Measurements from ENCODE around the gene GRAMD2B.

Gene GRAMD2B

GRCh38 chr5:126506079-126506478, 82.9 kb downstream of the GRAMD2B start:
- Histone ChIP-seq H3K9ac (ENCODE audit: low read depth, low read length) (no peak overlapping the region), H3K27me3 (ENCODE audit: insufficient read depth, low read length) (no peaks in the 10 kb centered on the region), H3K27ac (ENCODE audit: low read length) (no peak overlapping the region), H3K4me3 (ENCODE audit: low read length) (no peak overlapping the region), H3K36me3 (ENCODE audit: insufficient read depth, low read depth, low read length) (no peaks in the 10 kb centered on the region), H3K9me3 (ENCODE audit: insufficient read depth, low read depth, low read length) (no peaks in the 10 kb centered on the region), H3K4me1 (ENCODE audit: insufficient read depth, low read length) (no peaks in the 10 kb centered on the region; the same call in 1 of the 2 replicates)

DNA sequence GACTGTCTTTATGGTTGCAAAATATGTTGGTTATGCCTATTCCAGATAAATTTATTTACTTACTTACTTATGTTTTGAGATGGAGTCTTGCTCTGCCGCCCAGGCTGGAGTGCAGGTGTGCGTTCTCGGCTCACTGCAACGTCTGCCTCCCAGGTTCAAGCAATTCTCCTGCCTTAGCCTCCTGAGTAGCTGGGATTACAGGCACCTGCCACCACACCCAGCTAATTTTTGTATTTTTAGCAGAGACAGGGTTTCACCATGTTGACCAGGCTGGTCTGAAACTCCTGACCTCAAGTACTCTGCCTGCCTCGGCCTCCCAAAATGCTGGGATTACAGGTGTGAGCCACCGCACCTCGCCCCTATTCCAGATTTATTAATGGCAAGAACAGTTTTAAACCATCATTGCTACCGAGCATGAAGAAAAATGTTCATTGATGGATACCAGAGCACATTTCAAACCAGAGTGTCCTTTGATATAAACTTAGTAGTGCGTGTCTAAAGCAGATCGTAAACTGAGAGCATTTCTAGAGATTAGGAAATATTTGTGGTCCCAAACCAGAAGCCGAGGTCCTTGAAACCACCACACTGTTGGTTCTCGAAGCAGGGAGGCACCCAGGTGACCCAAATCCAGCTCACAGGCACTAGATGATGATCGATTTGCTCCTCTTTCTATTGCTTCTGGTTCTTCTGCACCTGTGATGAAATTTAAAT, 85.2 kb downstream of the GRAMD2B start:
- no peaks in the 10 kb centered on the region for H3K27me3 ChIP-seq (ENCODE audit: insufficient read depth, low read length)
- H3K4me1 ChIP-seq (ENCODE audit: insufficient read depth, low read length) = no peaks in the 10 kb centered on the region; the same call in 1 of the 2 replicates
- no peaks in the 10 kb centered on the region for H3K9me3 ChIP-seq (ENCODE audit: insufficient read depth, low read depth, low read length)
- no peak overlapping the region for H3K4me3 ChIP-seq (ENCODE audit: low read length)
- H3K9ac ChIP-seq (ENCODE audit: low read depth, low read length) = no peak overlapping the region
- no peak overlapping the region for H3K27ac ChIP-seq (ENCODE audit: low read length)
- H3K36me3 ChIP-seq (ENCODE audit: insufficient read depth, low read depth, low read length) = no peaks in the 10 kb centered on the region

DNA sequence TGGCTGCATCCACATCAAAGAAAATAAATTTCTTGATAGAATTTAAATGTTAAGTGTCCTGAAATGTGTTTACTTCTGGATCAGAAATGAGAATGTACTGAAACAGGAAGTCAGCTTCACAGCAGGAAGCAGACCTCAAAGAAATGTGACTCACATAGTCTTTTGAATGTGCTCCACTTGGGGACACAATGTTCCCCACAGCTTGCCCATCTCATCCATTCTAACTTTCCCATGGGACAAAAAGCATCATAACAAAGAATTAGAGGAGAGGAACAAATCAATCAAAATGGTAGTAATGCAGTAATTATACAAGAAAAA, 85.7 kb downstream of the GRAMD2B start:
- Histone ChIP-seq H3K27me3 (ENCODE audit: insufficient read depth, low read length) (no peaks in the 10 kb centered on the region), H3K4me1 (ENCODE audit: insufficient read depth, low read length) (no peaks in the 10 kb centered on the region), H3K4me3 (ENCODE audit: low read length) (no peak overlapping the region), H3K9me3 (ENCODE audit: insufficient read depth, low read depth, low read length) (no peaks in the 10 kb centered on the region), H3K9ac (ENCODE audit: low read depth, low read length) (no peak overlapping the region), H3K36me3 (ENCODE audit: insufficient read depth, low read depth, low read length) (no peaks in the 10 kb centered on the region), H3K27ac (ENCODE audit: low read length) (no peak overlapping the region)

- Histone ChIP-seq H3K27me3 (ENCODE audit: insufficient read depth, low read length) (no peaks in the 10 kb centered on the region), H3K9me3 (ENCODE audit: insufficient read depth, low read depth, low read length) (no peaks in the 10 kb centered on the region), H3K36me3 (ENCODE audit: insufficient read depth, low read depth, low read length) (no peaks in the 10 kb centered on the region), H3K4me3 (ENCODE audit: low read length) (no peak overlapping the region), H3K4me1 (ENCODE audit: insufficient read depth, low read length) (no peaks in the 10 kb centered on the region), H3K27ac (ENCODE audit: low read length) (no peak overlapping the region), H3K9ac (ENCODE audit: low read depth, low read length) (no peak overlapping the region)
Measured at GRCh38 chr5:126509339-126509738, 86.1 kb downstream of the GRAMD2B start.

- H3K27me3 ChIP-seq (ENCODE audit: insufficient read depth, low read length) = no peaks in the 10 kb centered on the region
- H3K27ac ChIP-seq (ENCODE audit: low read length) = no peak overlapping the region
- no peak overlapping the region for H3K9ac ChIP-seq (ENCODE audit: low read depth, low read length)
- no peaks in the 10 kb centered on the region for H3K4me1 ChIP-seq (ENCODE audit: insufficient read depth, low read length)
- H3K9me3 ChIP-seq (ENCODE audit: insufficient read depth, low read depth, low read length) = no peaks in the 10 kb centered on the region
- H3K36me3 ChIP-seq (ENCODE audit: insufficient read depth, low read depth, low read length) = no peaks in the 10 kb centered on the region
- no peak overlapping the region for H3K4me3 ChIP-seq (ENCODE audit: low read length)
Measured at GRCh38 chr5:126511961-126512360, 88.8 kb downstream of the GRAMD2B start.

DNA sequence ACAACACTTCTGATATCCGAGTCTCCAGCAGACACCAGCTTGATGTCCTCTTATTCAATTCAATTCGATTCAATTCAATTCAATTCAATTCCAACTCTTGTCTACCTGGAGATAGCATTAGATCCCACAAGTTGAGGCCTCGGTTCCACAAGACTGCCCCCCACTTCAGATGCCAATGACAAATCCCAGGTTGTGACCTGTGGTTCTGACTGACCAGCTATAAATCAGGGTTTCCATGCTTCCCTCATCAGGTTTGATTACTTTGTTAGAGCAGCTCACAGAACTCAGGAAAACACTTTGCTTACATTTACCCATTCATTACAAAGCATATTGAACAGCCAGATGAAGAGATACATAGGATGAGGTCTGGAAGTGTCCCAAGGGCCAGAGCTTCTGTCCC, 89.2 kb downstream of the GRAMD2B start:
- Histone ChIP-seq H3K27me3 (ENCODE audit: insufficient read depth, low read length) (no peaks in the 10 kb centered on the region), H3K27ac (ENCODE audit: low read length) (no peak overlapping the region), H3K4me3 (ENCODE audit: low read length) (no peak overlapping the region), H3K9me3 (ENCODE audit: insufficient read depth, low read depth, low read length) (no peaks in the 10 kb centered on the region), H3K9ac (ENCODE audit: low read depth, low read length) (no peak overlapping the region), H3K36me3 (ENCODE audit: insufficient read depth, low read depth, low read length) (no peaks in the 10 kb centered on the region), H3K4me1 (ENCODE audit: insufficient read depth, low read length) (no peaks in the 10 kb centered on the region)

- no peaks in the 10 kb centered on the region for H3K4me1 ChIP-seq (ENCODE audit: insufficient read depth, low read length)
- H3K36me3 ChIP-seq (ENCODE audit: insufficient read depth, low read depth, low read length) = no peaks in the 10 kb centered on the region
- no peaks in the 10 kb centered on the region for H3K27me3 ChIP-seq (ENCODE audit: insufficient read depth, low read length)
- H3K9ac ChIP-seq (ENCODE audit: low read depth, low read length) = no peak overlapping the region
- no peaks in the 10 kb centered on the region for H3K9me3 ChIP-seq (ENCODE audit: insufficient read depth, low read depth, low read length)
- no peak overlapping the region for H3K4me3 ChIP-seq (ENCODE audit: low read length)
- no peak overlapping the region for H3K27ac ChIP-seq (ENCODE audit: low read length)
Measured at GRCh38 chr5:126513302-126513701, 90.1 kb downstream of the GRAMD2B start.

DNA sequence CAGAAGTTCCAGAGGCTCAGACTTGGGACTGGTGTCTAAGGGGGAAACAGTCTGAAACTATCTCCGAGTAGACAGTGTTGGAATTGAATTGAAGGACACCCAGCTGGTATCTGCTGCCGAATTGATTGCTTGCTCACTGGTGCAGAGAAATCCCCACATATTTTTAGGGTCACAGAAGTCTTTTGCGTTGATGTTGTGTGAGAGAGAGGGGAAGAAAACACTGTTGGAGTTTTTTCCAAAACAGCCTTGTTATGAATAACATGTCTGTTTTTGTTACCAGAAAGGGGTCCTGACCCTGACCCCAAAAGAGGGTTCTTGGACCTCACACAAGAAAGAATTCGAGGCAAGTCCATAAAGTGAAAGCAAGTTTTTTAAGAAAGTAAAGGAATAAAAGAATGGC, 90.5 kb downstream of the GRAMD2B start:
- Histone ChIP-seq H3K4me1 (ENCODE audit: insufficient read depth, low read length) (no peaks in the 10 kb centered on the region), H3K27ac (ENCODE audit: low read length) (no peak overlapping the region), H3K9ac (ENCODE audit: low read depth, low read length) (no peak overlapping the region), H3K9me3 (ENCODE audit: insufficient read depth, low read depth, low read length) (no peaks in the 10 kb centered on the region), H3K36me3 (ENCODE audit: insufficient read depth, low read depth, low read length) (no peaks in the 10 kb centered on the region), H3K27me3 (ENCODE audit: insufficient read depth, low read length) (no peaks in the 10 kb centered on the region), H3K4me3 (ENCODE audit: low read length) (no peak overlapping the region)

DNA sequence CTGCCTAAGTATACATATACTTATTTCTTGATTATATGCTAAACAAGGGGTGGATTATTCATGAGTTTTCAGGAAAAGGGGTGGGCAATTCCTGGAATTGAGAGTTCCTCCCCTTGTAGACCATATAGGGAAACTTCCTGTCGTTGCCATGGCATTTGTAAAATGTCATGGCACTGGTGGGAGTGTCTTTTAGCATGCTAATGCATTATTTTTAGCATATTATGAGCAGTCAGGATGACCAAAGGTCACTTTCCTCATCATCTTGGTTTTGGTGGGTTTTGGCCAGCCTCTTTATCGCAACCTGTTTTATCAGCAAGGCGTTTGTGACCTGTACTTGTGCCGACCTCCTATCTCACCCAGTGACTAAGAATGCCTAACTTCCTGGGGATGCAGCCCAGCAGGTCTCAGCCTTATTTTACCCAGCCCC, 90.9 kb downstream of the GRAMD2B start:
- no peaks in the 10 kb centered on the region for H3K36me3 ChIP-seq (ENCODE audit: insufficient read depth, low read depth, low read length)
- H3K4me1 ChIP-seq (ENCODE audit: insufficient read depth, low read length) = no peaks in the 10 kb centered on the region
- no peak overlapping the region for H3K4me3 ChIP-seq (ENCODE audit: low read length)
- H3K27ac ChIP-seq (ENCODE audit: low read length) = no peak overlapping the region
- no peaks in the 10 kb centered on the region for H3K27me3 ChIP-seq (ENCODE audit: insufficient read depth, low read length)
- H3K9ac ChIP-seq (ENCODE audit: low read depth, low read length) = no peak overlapping the region
- no peaks in the 10 kb centered on the region for H3K9me3 ChIP-seq (ENCODE audit: insufficient read depth, low read depth, low read length)

- H3K4me3 ChIP-seq (ENCODE audit: low read length) = no peak overlapping the region
- no peaks in the 10 kb centered on the region for H3K9me3 ChIP-seq (ENCODE audit: insufficient read depth, low read depth, low read length)
- H3K27ac ChIP-seq (ENCODE audit: low read length) = no peak overlapping the region
- H3K36me3 ChIP-seq (ENCODE audit: insufficient read depth, low read depth, low read length) = no peaks in the 10 kb centered on the region
- H3K9ac ChIP-seq (ENCODE audit: low read depth, low read length) = no peak overlapping the region
- H3K4me1 ChIP-seq (ENCODE audit: insufficient read depth, low read length) = no peaks in the 10 kb centered on the region
- H3K27me3 ChIP-seq (ENCODE audit: insufficient read depth, low read length) = no peaks in the 10 kb centered on the region
Measured at GRCh38 chr5:126514558-126515141, 91.4 kb downstream of the GRAMD2B start.

DNA sequence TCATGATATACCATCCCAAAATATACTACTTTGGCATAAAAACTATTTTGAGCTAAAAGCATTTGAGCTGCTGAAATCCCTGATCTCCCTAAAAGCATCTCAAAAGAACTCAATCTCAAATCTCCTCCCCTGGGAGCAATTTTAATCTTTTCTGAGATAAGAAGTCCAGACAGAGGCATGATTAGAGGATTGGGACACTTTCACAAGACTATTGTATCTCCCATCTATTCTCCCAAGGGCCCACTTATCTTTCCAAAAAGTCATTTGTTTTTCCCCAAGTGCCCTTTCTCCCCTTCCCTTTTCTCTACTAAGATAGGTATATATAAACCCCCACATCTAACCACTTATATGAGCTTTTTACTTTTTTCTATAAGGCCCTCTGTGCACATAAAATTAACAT, 92.1 kb downstream of the GRAMD2B start:
- no peak overlapping the region for H3K9ac ChIP-seq (ENCODE audit: low read depth, low read length)
- no peaks in the 10 kb centered on the region for H3K36me3 ChIP-seq (ENCODE audit: insufficient read depth, low read depth, low read length)
- no peaks in the 10 kb centered on the region for H3K9me3 ChIP-seq (ENCODE audit: insufficient read depth, low read depth, low read length)
- H3K27me3 ChIP-seq (ENCODE audit: insufficient read depth, low read length) = no peaks in the 10 kb centered on the region
- no peak overlapping the region for H3K4me3 ChIP-seq (ENCODE audit: low read length)
- H3K27ac ChIP-seq (ENCODE audit: low read length) = no peak overlapping the region
- peaks cover 3% of the 10 kb centered on the region; the same call in 1 of the 2 replicates for H3K4me1 ChIP-seq (ENCODE audit: insufficient read depth, low read length)

DNA sequence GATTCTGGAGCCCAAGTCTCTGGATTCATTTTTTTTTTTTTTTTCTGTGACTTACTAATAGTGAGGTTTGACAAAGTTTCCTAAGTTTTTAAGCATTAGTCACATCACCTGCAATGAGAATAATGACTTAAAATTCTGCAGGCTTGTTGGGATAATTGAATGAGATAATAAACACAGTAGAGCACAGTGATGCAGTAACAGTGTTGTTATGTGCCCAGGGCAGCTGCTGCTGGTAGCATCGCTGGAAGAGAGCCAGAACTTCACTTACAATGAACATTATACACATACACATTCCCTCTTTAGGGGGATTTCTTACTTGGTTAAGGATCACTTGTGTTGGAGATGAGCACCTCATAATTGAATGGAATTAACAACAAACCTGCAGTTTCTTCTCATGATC, 92.9 kb downstream of the GRAMD2B start:
- Histone ChIP-seq H3K36me3 (ENCODE audit: insufficient read depth, low read depth, low read length) (no peaks in the 10 kb centered on the region), H3K9ac (ENCODE audit: low read depth, low read length) (no peak overlapping the region), H3K9me3 (ENCODE audit: insufficient read depth, low read depth, low read length) (no peaks in the 10 kb centered on the region), H3K4me3 (ENCODE audit: low read length) (no peak overlapping the region), H3K27ac (ENCODE audit: low read length) (no peak overlapping the region), H3K4me1 (ENCODE audit: insufficient read depth, low read length) (peaks cover 3% of the 10 kb centered on the region; the same call in 1 of the 2 replicates), H3K27me3 (ENCODE audit: insufficient read depth, low read length) (no peaks in the 10 kb centered on the region)
